ENCODE results near the gene KAT8.
A peak's percentile ranks its signal among the peaks of the same experiment; 100 is the strongest.

KAT8 gene

GRCh38 chr16:31117384-31118222 is at the start of gene KAT8:
KAT8 (plus strand) TSS chr16:31117664; CDS start chr16:31117682, 18 bp downstream.
- DNase-seq (ENCODE audit: low read depth) = peak; percentile 92

- DNase-seq (ENCODE audit: low read depth) = no peak
Measured at GRCh38 chr16:31071861-31072260, 45.6 kb upstream of the KAT8 start.

GRCh38 chr16:31072540-31073141 is 44.8 kb upstream of the KAT8 start:
- no peak for DNase-seq (ENCODE audit: low read depth)

GRCh38 chr16:31073142-31073969 is 44.1 kb upstream of the KAT8 start:
- peak; percentile 76 for DNase-seq (ENCODE audit: low read depth)

GRCh38 chr16:31073970-31074813 is 43.3 kb upstream of the KAT8 start, which contains the start of the genes ZNF646 and ZNF668:
ZNF646 (plus strand) TSS chr16:31074422; CDS start chr16:31076325, 1,903 bp downstream.
ZNF668 (minus strand) TSS chr16:31074240; CDS start chr16:31064459, 9,781 bp downstream.
- peak; percentile 94 for DNase-seq (ENCODE audit: low read depth)

- DNase-seq (ENCODE audit: low read depth) = no peak
Measured at GRCh38 chr16:31074814-31075183, 42.7 kb upstream of the KAT8 start.

- no peak for DNase-seq (ENCODE audit: low read depth)
Measured at GRCh38 chr16:31076319-31076718, 41.1 kb upstream of the KAT8 start.

GRCh38 chr16:31077024-31077423 is 40.4 kb upstream of the KAT8 start:
- no peak for DNase-seq (ENCODE audit: low read depth)

GRCh38 chr16:31077592-31078396 is 39.7 kb upstream of the KAT8 start:
- DNase-seq (ENCODE audit: low read depth) = no peak

GRCh38 chr16:31078597-31079341 is 38.7 kb upstream of the KAT8 start:
- DNase-seq (ENCODE audit: low read depth) = no peak

- no peak for DNase-seq (ENCODE audit: low read depth)
Measured at GRCh38 chr16:31079342-31079944, 38.0 kb upstream of the KAT8 start.

- no peak for DNase-seq (ENCODE audit: low read depth)
Measured at GRCh38 chr16:31080035-31080629, 37.3 kb upstream of the KAT8 start.

- DNase-seq (ENCODE audit: low read depth) = no peak
Measured at GRCh38 chr16:31080756-31081419, 36.6 kb upstream of the KAT8 start.

GRCh38 chr16:31081428-31082351 is 35.8 kb upstream of the KAT8 start:
- no peak for DNase-seq (ENCODE audit: low read depth)

GRCh38 chr16:31082368-31083045 is 35.0 kb upstream of the KAT8 start:
- no peak for DNase-seq (ENCODE audit: low read depth)

GRCh38 chr16:31083081-31083480 is 34.4 kb upstream of the KAT8 start:
- DNase-seq (ENCODE audit: low read depth) = no peak

GRCh38 chr16:31083556-31083955 is 33.9 kb upstream of the KAT8 start:
- no peak for DNase-seq (ENCODE audit: low read depth)
